Measurements from ENCODE around the gene RGS7. TPM values are rescaled to one million over a fixed set of nuclear protein-coding genes. Genes with fewer than 3 reads are reported as not detected.

RGS7 gene
- total RNA-seq, 2 donors from 2014 or later, result 0.26 to 0.99 TPM

DNA sequence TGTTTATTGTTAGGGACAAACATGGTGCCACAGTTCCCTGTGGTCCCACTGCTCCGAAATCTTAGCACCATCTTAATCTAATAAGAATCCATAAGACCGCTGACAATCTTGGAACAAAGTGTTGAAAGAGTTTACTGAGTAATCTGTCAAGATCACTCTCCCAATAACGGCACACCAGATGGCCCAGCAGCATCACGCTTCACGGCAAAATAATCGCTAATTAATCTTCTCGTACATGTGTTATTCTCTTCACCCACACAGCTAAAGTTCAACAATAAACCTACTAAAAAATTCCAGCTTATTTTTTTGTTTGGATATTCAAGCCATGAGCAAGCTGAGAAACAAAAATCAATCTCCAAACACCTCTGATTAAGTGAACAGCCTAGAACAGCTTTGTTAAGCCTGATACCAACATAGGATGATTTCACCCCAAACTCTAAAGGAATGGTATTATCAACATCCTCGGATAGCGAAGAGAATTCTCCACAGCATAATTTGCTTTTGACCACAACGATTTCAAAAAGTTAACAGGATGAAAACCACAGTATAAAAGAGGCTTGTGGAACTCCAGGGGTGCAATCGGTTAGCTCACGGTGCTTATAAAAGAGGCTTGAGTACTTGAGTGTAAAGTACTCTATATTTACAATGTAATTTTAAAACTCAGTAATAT, 415.2 kb downstream of the RGS7 start:
- TF ChIP-seq POLR2A (IDR thresholded peaks at IDR 0.05), result no peak
- TF ChIP-seq, protein P1, sequence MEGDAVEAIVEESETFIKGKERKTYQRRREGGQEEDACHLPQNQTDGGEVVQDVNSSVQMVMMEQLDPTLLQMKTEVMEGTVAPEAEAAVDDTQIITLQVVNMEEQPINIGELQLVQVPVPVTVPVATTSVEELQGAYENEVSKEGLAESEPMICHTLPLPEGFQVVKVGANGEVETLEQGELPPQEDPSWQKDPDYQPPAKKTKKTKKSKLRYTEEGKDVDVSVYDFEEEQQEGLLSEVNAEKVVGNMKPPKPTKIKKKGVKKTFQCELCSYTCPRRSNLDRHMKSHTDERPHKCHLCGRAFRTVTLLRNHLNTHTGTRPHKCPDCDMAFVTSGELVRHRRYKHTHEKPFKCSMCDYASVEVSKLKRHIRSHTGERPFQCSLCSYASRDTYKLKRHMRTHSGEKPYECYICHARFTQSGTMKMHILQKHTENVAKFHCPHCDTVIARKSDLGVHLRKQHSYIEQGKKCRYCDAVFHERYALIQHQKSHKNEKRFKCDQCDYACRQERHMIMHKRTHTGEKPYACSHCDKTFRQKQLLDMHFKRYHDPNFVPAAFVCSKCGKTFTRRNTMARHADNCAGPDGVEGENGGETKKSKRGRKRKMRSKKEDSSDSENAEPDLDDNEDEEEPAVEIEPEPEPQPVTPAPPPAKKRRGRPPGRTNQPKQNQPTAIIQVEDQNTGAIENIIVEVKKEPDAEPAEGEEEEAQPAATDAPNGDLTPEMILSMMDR (IDR thresholded peaks at IDR 0.05), result no peak
- Histone ChIP-seq H3K36me3 (replicated peaks in 1 of 2; ENCODE audit: insufficient read depth in 1 of 2, low read depth in 2 of 2) (no peaks in the 10 kb centered on the region), H3K9me3 (peaks cover 0 to 7% (median 0%) of the 10 kb centered on the region in 3 donors), H3K4me1 (no peaks in the 10 kb centered on the region), H3K27me3 (no peaks in the 10 kb centered on the region), H3K4me3 (no peak overlapping the region), H3K27ac (no peak overlapping the region)
- no peak for DNase-seq
- no peak for ATAC-seq
- intact Hi-C loops (cut with DNase I), result no loop called here
- WGBS, 2 donors, result 41 to 45% methylated on average over 12 of the region's 12 CpGs

DNA sequence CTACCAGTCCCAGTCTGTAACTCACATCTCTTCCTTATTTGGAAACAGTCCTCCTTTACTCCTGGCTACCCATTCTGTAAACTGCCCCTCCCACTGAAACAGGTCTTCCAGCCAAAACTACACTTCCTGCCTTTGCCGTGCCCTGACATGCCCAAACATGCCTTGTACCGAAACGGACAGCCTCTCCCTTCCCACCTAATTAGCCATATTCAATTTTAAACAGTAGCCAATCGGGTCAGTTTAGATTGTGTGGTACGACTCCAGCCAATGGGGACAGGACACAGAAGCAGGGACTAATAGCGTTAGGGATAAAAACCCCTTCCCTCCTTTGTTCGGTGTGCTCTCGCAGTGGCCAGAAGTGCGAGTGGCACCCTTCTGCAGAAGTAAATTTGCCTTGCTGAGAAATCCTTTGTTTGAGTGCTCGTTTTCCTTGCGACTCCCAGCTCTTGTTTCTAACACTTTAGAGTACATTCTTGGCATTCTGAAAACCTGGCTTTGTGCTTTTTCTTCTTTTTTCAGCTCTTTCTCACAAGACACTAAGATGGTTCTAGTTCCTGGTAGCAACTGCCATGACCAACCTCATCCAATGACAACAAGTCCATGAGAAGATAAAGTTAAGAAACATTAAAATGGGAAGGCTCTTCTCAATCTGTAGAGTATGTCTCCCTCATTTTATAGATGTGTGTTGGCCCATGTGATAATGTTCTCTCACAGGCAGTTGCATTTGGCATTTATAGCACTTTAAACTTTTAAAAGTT, 419.9 kb downstream of the RGS7 start:
- DNase-seq (no peak), ATAC-seq (no peak)
- 82 to 85% methylated on average over 11 of the region's 11 CpGs for WGBS, 2 donors
- TF ChIP-seq, protein P1 (IDR thresholded peaks at IDR 0.05), result no peak
- TF ChIP-seq POLR2A (IDR thresholded peaks at IDR 0.05), result no peak
- H3K9me3 ChIP-seq, result peaks cover 0 to 7% (median 0%) of the 10 kb centered on the region in 3 donors
- intact Hi-C loops (cut with DNase I), result no loop called here
- H3K4me1 ChIP-seq, result no peaks in the 10 kb centered on the region
- H3K36me3 ChIP-seq (replicated peaks in 1 of 2; ENCODE audit: insufficient read depth in 1 of 2, low read depth in 2 of 2), result no peaks in the 10 kb centered on the region
- no peaks in the 10 kb centered on the region for H3K27me3 ChIP-seq
- H3K4me3 ChIP-seq, result no peak overlapping the region
- H3K27ac ChIP-seq, result no peak overlapping the region

DNA sequence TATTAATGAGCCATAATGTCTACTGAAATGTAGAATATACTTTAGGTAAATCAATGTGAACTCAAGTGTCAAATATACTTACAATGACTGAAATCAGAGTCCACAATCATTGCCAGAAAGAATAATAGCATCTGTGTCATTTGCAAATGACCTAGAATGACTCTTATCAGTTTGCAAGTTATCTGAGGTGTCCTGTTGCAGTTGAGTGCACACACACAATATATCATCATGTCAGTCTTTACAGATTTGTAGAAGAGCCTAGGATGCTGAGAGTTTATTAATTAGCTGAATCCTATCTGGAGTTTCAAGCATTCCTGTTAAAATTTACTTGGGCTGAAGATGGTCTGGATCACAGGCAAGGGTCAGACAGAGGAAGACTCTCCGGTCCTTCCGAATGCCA, 421.1 kb downstream of the RGS7 start:
- H3K4me3 ChIP-seq, result no peak overlapping the region
- intact Hi-C loops (cut with DNase I), result no loop called here
- ATAC-seq (no peak), DNase-seq (no peak)
- no peaks in the 10 kb centered on the region for H3K36me3 ChIP-seq (replicated peaks in 1 of 2; ENCODE audit: insufficient read depth in 1 of 2, low read depth in 2 of 2)
- H3K9me3 ChIP-seq, result peaks cover 0 to 7% (median 0%) of the 10 kb centered on the region in 3 donors
- H3K27me3 ChIP-seq, result no peaks in the 10 kb centered on the region
- no peaks in the 10 kb centered on the region for H3K4me1 ChIP-seq
- H3K27ac ChIP-seq, result no peak overlapping the region
- 52 to 56% methylated on average over 2 of the region's 2 CpGs for WGBS, 2 donors
- no peak for TF ChIP-seq POLR2A (IDR thresholded peaks at IDR 0.05)
- TF ChIP-seq, protein P1 (IDR thresholded peaks at IDR 0.05), result no peak

DNA sequence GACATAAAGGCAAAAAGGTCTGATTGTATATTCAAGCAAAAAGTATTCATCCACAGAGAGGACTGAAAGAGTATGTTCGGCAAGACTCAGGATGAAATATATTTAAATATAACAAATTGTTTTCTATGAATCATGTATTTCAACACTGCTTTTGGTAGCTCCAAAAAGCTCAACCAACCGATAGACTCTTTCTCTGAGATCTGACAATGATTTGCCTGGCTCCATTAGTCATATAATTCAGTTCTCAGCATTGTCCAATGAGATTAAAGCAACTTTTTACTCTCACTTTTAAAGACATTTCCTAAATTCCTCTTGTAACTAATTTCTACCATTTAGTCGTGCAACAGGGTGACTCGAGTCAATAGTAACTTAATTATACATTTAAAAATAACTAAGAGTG, 426.0 kb downstream of the RGS7 start:
- WGBS, 2 donors, result 52 to 60% methylated on average over 4 of the region's 4 CpGs
- H3K27ac ChIP-seq, result no peak overlapping the region
- H3K27me3 ChIP-seq, result no peaks in the 10 kb centered on the region
- ATAC-seq (no peak), DNase-seq (no peak)
- H3K9me3 ChIP-seq, result no peaks in the 10 kb centered on the region
- TF ChIP-seq POLR2A (IDR thresholded peaks at IDR 0.05), result no peak
- TF ChIP-seq, protein P1 (IDR thresholded peaks at IDR 0.05), result no peak
- no peak overlapping the region for H3K4me3 ChIP-seq
- intact Hi-C loops (cut with DNase I), result no loop called here
- H3K4me1 ChIP-seq, result no peaks in the 10 kb centered on the region
- no peaks in the 10 kb centered on the region for H3K36me3 ChIP-seq (replicated peaks in 1 of 2; ENCODE audit: insufficient read depth in 1 of 2, low read depth in 2 of 2)

Measured in body of pancreas (tissue), 4 donors.